Stimulated activated CD8-positive, alpha-beta memory T cell treated with anti-CD3 and anti-CD28 coated beads, Interleukin-12 subunit alpha, Interleukin-12 subunit beta, amount 100 ng/mL, for 4 hours (primary cell): ENCODE measurements around the gene PDZRN3.
"Not testable (repeated sequence)": the region's sequence is repeated elsewhere in the genome, so short reads cannot be mapped to it uniquely, and the experiment has no call there.

ENCODE experiments used
- DNase-seq: peaks from one replicate; pipeline ENCODE4 v3.0.0-alpha.2; 2020; ENCODE audit warnings: low read depth

PDZRN3 gene

GRCh38 chr3:73586628-73587027 lies 38.1 kb downstream of the PDZRN3 start:
- no peak for DNase-seq

- DNase-seq, result no peak
Observed at GRCh38 chr3:73586190-73586589, 38.6 kb downstream of the PDZRN3 start.

GRCh38 chr3:73584873-73585272 lies 39.9 kb downstream of the PDZRN3 start:
- no peak for DNase-seq

GRCh38 chr3:73582535-73582934 lies 42.2 kb downstream of the PDZRN3 start:
- no peak for DNase-seq

GRCh38 chr3:73581134-73581846 lies 43.5 kb downstream of the PDZRN3 start:
- DNase-seq, result no peak

GRCh38 chr3:73580343-73580742 lies 44.4 kb downstream of the PDZRN3 start:
- no peak for DNase-seq

- no peak for DNase-seq
Observed at GRCh38 chr3:73577704-73578103, 47.0 kb downstream of the PDZRN3 start.

GRCh38 chr3:73576999-73577461 lies 47.7 kb downstream of the PDZRN3 start:
- DNase-seq, result no peak

GRCh38 chr3:73575953-73576352 lies 48.8 kb downstream of the PDZRN3 start:
- DNase-seq, result no peak

GRCh38 chr3:73575519-73575918 lies 49.2 kb downstream of the PDZRN3 start:
- no peak for DNase-seq

- no peak for DNase-seq
Observed at GRCh38 chr3:73573204-73573603, 51.5 kb downstream of the PDZRN3 start.

- no peak for DNase-seq
Observed at GRCh38 chr3:73572368-73572767, 52.4 kb downstream of the PDZRN3 start.

- no peak for DNase-seq
Observed at GRCh38 chr3:73571238-73571794, 53.4 kb downstream of the PDZRN3 start.

- no peak for DNase-seq
Observed at GRCh38 chr3:73569246-73569760, 55.4 kb downstream of the PDZRN3 start.

- DNase-seq, result no peak
Observed at GRCh38 chr3:73568371-73568862, 56.3 kb downstream of the PDZRN3 start.

- not testable (repeated sequence) for DNase-seq
Observed at GRCh38 chr3:73565374-73565773, 59.4 kb downstream of the PDZRN3 start.

- no peak for DNase-seq
Observed at GRCh38 chr3:73563896-73564582, 60.7 kb downstream of the PDZRN3 start.

GRCh38 chr3:73561494-73561893 lies 63.2 kb downstream of the PDZRN3 start:
- no peak for DNase-seq

- DNase-seq, result no peak
Observed at GRCh38 chr3:73559749-73560148, 65.0 kb downstream of the PDZRN3 start.

GRCh38 chr3:73558727-73559075 lies 66.0 kb downstream of the PDZRN3 start:
- no peak for DNase-seq

GRCh38 chr3:73557986-73558726 lies 66.6 kb downstream of the PDZRN3 start:
- DNase-seq, result no peak
